ENCODE results near the gene SEZ6.

DNA sequence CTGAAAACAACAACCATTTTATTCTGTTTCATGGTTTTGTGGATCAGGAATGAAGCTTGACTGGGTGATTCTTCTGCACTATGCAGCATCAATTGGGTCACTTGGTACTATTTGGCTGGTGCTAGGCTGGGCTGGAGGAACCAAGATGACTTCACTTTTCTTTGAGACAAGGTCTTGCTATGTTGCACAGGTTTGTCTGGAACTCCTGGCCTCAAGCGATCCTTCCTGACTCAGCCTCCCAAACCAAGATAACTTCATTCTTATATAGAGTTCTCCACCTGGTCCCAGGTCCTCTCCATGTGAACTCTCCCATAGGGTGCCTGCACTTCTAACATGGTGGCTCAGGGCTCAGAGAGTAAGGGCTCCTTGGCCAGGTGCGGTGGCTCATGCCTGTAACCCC, 35.3 kb upstream of the SEZ6 start:
- TF ChIP-seq, protein P1, sequence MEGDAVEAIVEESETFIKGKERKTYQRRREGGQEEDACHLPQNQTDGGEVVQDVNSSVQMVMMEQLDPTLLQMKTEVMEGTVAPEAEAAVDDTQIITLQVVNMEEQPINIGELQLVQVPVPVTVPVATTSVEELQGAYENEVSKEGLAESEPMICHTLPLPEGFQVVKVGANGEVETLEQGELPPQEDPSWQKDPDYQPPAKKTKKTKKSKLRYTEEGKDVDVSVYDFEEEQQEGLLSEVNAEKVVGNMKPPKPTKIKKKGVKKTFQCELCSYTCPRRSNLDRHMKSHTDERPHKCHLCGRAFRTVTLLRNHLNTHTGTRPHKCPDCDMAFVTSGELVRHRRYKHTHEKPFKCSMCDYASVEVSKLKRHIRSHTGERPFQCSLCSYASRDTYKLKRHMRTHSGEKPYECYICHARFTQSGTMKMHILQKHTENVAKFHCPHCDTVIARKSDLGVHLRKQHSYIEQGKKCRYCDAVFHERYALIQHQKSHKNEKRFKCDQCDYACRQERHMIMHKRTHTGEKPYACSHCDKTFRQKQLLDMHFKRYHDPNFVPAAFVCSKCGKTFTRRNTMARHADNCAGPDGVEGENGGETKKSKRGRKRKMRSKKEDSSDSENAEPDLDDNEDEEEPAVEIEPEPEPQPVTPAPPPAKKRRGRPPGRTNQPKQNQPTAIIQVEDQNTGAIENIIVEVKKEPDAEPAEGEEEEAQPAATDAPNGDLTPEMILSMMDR (IDR thresholded peaks at IDR 0.05; ENCODE audit: low read depth, low read length): no peak
- TF ChIP-seq EZH2phosphoT487 (IDR thresholded peaks at IDR 0.05; ENCODE audit: low read depth): no peak

Data from OCI-LY3 (cell line).